GM19452 (cell line): ENCODE data around the gene RAX.

Source experiments
- ATAC-seq: cut with Tn5 transposase; IDR thresholded peaks from one replicate; pipeline ENCODE4 v1.9.1; 2021; ENCODE audit not compliant: unreplicated experiment

The RAX gene

DNA sequence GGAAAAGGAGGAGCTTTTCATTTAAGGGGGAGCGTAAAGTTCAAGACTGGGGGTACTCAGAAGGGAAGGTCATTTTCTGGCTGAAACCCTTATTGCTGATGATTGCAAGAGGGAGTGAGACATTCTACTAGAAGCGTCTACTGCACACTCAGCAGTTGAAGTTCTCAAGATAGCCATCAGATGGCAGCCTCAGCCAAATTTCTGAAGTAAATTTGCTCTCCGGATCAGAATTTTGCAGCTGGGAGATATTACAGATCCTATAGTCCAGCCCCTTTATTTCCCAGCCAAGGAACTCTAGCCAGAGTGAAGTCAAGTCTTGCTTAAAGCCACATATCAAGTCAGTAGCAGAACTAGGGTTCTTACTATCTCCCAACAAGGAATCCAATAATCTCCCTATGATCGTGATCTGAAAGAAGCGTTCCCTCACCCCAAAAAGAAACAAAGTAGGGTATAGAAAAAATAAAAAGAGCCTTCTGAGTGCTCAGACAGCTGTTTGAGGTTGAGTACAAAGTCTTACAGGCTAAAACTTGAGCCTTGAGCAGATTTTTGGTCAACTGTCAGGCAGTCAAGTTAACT, 24.0 kb downstream of the RAX start:
- peak; percentile 49 for ATAC-seq

GRCh38 chr18:59246796-59247195, 26.5 kb downstream of the RAX start:
- ATAC-seq: no peak

DNA sequence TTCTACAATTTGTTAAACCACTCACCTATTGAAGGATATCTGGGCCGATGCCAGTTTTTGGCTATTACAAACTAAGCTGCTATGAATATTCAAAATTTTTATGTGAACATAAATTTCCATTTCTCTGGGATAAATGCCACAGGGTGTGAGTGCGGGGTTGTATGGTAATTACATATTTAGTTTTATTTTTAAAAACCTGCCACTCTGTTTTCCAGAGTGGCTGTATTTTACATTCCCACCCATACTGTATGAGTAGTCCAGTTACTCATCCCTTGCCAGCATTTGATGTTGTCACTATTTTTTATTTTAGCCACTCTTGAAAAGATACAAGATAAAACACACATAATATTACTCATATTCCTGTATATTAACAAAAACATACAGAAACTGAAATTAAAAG, 30.3 kb downstream of the RAX start:
- no peak for ATAC-seq

- no peak for ATAC-seq
These were observed 33.6 kb downstream of the RAX start for GRCh38 chr18:59239642-59240041.

GRCh38 chr18:59238385-59238784, 34.9 kb downstream of the RAX start:
- no peak for ATAC-seq

DNA sequence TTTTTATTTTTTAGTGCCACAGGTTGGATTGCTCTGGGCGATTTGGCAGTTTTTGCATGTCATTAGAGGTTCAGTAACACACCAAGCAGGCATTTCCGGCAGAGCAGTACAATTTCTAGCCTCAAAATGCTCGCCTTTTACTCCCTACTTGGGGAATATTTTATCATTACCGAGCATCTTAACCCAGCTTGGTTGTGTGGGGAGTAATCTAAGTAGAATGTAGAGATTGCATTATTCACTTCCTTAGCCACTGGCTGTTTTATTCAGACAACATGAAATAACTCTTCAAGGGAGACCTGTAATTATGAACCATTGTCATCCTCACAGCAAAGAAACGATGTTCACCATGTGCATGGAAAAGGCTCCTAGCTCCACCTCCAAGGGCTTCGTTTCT, 40.2 kb downstream of the RAX start:
- ATAC-seq: no peak

GRCh38 chr18:59232309-59233016, 40.8 kb downstream of the RAX start:
- no peak for ATAC-seq

DNA sequence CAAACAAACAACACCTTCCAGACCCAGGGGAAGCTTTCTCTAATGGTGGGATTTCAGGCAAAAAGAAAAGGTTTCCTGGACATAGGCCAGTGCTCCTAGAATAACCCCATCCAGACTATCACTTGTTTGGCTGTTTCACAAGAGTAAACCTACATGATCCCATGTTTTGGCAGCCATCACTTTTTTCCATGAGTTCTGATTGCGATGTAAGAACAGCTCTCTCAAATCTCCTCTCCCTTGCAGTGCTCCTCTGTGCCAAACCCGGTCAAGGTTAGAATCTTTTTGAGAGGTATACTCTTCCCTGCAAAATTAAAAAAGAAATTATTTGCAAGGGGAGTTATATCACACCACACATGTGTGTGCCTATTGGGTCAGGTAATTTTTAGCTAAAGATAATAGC, 41.4 kb downstream of the RAX start:
- ATAC-seq: no peak

- no peak for ATAC-seq
These were observed 42.1 kb downstream of the RAX start for GRCh38 chr18:59231114-59231513.

DNA sequence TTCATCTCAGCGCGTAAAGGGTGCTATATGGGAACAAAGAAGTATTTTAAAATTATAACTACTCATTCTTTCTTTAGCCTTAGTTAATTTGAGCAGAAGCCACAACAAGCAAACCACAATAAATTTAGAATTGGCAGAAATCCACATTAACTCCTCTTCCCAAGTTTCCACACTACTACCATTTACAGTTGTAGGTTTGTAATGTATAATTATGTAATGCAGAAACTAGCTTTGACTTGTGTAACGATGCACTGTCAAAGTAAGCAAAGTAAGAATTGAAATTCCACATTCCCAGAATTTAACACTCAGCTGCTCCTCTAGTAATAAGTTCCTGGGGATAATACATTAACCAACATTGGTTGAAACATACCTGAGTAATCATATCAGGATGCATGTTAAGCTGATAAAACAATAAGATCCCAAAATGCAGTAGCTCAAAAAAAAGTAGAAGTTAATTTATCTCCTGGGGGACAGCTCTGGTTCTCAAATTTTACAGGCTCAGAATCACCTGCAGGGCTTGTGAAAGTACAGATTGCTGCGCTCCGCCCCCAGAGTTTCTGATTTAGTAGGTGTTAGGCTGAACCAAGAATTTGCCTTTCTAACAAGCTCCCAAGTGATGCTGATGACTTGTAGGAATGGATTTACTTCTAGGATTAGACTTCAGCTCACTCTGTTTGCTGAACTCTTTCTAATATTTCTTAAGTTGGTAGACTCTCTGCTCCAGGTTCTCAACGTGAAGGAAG, 43.4 kb downstream of the RAX start:
- ATAC-seq: no peak

GRCh38 chr18:59229191-59229590, 44.1 kb downstream of the RAX start:
- no peak for ATAC-seq

- ATAC-seq: no peak
These were observed 44.9 kb downstream of the RAX start for GRCh38 chr18:59228351-59228750.

DNA sequence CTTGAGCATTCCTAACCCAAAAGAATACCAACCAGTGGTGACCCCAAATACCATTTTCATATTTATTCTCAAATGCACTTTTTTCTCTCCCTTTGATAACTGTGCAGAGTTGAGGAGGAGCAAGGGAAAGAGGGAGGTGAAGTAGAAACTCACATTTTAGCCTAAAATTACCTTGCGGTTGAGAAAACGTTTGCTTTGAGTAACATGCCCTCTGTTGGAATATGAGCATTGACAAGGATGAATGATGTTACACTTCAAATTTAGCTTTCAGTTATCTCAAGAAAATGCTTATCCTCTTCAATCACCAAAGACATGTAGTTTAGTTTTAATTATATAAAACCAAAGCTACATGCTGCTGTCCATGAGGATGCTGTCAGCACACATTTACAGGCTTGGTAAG, 50.9 kb downstream of the RAX start:
- ATAC-seq: no peak

DNA sequence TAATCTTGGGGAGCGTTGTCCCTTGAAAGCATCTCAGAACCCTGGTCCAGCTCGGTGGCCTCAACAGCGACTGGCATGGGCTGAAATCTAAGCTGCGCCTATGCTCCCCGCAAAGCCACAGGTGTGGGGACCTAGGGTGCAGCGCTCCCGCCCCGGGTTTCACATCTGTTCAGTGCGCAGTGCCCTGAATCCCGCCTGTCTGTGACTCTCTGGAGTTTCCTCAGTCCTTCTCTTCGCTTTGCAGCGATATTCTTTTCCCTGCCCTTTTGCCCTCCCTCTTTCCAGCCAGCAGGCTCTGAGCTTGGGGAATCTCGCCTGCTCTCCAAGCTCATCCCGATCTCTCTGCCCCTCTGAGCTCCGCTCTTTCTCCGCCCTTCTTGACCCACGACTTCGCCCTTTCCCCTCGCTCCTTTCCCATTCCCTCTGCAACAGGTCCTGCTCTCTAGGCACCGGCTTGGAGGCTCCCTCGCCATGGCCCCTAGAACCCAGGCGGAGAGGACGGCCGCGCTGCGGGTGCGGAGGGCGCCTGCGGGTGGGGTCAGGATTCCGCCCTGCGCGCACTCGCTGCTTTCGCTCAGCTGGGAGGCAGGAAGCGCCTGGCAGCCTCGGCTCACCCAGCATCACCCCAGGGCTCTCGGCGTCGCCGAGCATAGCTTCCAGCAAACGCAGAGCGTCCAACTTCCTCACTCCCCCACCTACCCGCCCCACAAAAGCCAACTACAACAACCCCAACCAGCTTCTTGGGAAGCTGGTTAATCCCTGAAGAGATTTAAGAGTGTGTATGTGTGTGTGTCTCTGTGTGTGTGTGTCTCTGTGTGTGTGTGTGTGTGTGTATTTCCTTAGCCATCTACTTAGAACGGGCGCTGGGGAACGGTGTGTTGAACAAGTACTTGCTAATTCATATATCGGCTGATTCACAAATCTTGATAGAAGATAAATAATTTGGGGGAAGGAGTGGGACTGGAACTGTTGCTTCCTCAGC, 52.2 kb downstream of the RAX start:
- ATAC-seq: no peak

- no peak for ATAC-seq
These were observed 53.0 kb downstream of the RAX start for GRCh38 chr18:59220164-59220783.

DNA sequence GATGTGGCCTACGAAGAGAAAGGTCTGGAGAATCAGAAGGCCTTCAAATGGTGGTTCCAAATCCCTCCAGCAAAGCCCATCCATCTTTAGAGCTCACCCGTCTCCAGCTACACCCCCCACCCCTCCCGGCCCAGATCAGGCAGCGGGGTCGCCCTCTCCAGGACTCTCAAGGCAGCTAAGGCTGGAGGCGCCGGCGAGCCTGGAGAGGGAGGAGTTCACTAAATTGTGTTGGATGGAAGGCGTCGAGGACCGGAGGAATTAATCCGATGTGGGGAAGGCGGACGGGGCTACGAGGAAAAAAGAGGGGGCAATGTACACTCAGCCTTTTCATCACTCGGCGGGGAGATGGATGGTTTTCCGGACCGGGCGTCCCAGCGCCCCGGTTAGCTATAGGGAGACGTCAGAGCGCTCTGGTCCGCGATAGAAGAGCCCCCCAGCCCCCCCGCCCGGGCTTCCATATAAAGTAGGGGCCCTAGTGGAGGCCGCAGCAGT, 53.5 kb downstream of the RAX start, which contains the start of gene GRP:
Gene GRP (plus strand): TSS at position 487 of the 492 bp plus-strand sequence. CDS start 108 bp downstream, outside the sequence.
- ATAC-seq: no peak

DNA sequence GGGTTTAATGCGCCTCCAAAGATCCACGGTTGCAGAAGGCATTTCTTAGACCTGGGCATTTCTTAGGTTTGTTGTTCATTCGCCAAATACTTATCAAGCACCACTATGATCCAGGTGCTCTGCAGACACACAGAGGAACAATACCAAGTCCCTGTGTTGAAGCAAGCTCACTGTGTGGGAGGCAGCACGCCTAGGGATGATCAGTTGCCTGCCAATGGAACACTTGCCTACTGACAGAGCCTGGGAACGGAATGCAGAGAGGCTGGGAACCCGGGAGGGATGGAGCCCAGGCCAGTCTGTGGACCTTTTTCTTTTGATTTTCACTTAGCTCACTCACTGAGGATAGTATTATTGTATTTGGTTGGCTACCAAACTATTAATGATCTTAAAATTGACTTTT, 55.2 kb downstream of the RAX start:
- no peak for ATAC-seq
